Memory B cell (primary cell): ENCODE results near the gene BCOR.

ENCODE experiments used
- ATAC-seq: fragments of 150-1000 bp; cut with Tn5 transposase; 2 replicates; pipeline ENCODE4 v1.10.0; 2021; ENCODE audit warnings: low read depth, mild to moderate bottlenecking, moderate library complexity
- DNase-seq, 2 donors: peaks; one replicate each; pipeline ENCODE4 v3.0.0; 2022; ENCODE audit warnings: low spot score in 2 of 2
- H3K27ac Mint-ChIP-seq: one replicate; pipeline ENCODE4 v1.8.0; 2022; ENCODE audit warnings: mild to moderate bottlenecking, moderate library complexity, mixed read lengths
- H3K27me3 Mint-ChIP-seq: one replicate; pipeline ENCODE4 v1.8.0; 2022; ENCODE audit warnings: mixed read lengths
- H3K36me3 Mint-ChIP-seq: one replicate; pipeline ENCODE4 v1.8.0; 2022; ENCODE audit warnings: mild to moderate bottlenecking, mixed read lengths
- H3K4me1 Mint-ChIP-seq: one replicate; pipeline ENCODE4 v1.8.0; 2022; ENCODE audit warnings: mixed read lengths
- H3K4me3 Mint-ChIP-seq: one replicate; pipeline ENCODE4 v1.8.0; 2022; ENCODE audit warnings: mild to moderate bottlenecking, moderate library complexity, mixed read lengths
- H3K9me3 Mint-ChIP-seq: one replicate; pipeline ENCODE4 v1.8.0; 2022; ENCODE audit warnings: mixed read lengths

The BCOR gene

GRCh38 chrX:40035726-40036125 is 62.0 kb downstream of the BCOR start:
- Mint-ChIP-seq H3K4me1 (peaks cover 5% of the 10 kb centered on the region), H3K27me3 (no peaks in the 10 kb centered on the region), H3K36me3 (no peaks in the 10 kb centered on the region), H3K4me3 (no peak overlapping the region), H3K27ac (no peak overlapping the region), H3K9me3 (no peaks in the 10 kb centered on the region)
- DNase-seq (no peak), ATAC-seq (no peak)

- H3K4me1 Mint-ChIP-seq, result no peaks in the 10 kb centered on the region
- H3K4me3 Mint-ChIP-seq, result no peak overlapping the region
- no peak overlapping the region for H3K27ac Mint-ChIP-seq
- H3K27me3 Mint-ChIP-seq, result no peaks in the 10 kb centered on the region
- H3K36me3 Mint-ChIP-seq, result no peaks in the 10 kb centered on the region
- no peak for ATAC-seq
- no peak for DNase-seq
- H3K9me3 Mint-ChIP-seq, result no peaks in the 10 kb centered on the region
Measured at GRCh38 chrX:40031911-40032310, 65.8 kb downstream of the BCOR start.

GRCh38 chrX:40030205-40030604 is 67.6 kb downstream of the BCOR start:
- no peaks in the 10 kb centered on the region for H3K27me3 Mint-ChIP-seq
- no peaks in the 10 kb centered on the region for H3K9me3 Mint-ChIP-seq
- DNase-seq, result no peak
- H3K4me1 Mint-ChIP-seq, result no peaks in the 10 kb centered on the region
- H3K4me3 Mint-ChIP-seq, result no peak overlapping the region
- H3K36me3 Mint-ChIP-seq, result no peaks in the 10 kb centered on the region
- ATAC-seq, result no peak
- H3K27ac Mint-ChIP-seq, result no peak overlapping the region

GRCh38 chrX:40022421-40022820 is 75.3 kb downstream of the BCOR start:
- ATAC-seq, result no peak
- no peaks in the 10 kb centered on the region for H3K9me3 Mint-ChIP-seq
- peak overlapping the region; percentile 14 for H3K4me3 Mint-ChIP-seq
- H3K4me1 Mint-ChIP-seq, result peaks cover 5% of the 10 kb centered on the region
- no peaks in the 10 kb centered on the region for H3K36me3 Mint-ChIP-seq
- no peak for DNase-seq
- H3K27me3 Mint-ChIP-seq, result no peaks in the 10 kb centered on the region
- no peak overlapping the region for H3K27ac Mint-ChIP-seq

- no peak for DNase-seq
- H3K27ac Mint-ChIP-seq, result no peak overlapping the region
- ATAC-seq, result no peak
- no peaks in the 10 kb centered on the region for H3K9me3 Mint-ChIP-seq
- H3K4me3 Mint-ChIP-seq, result no peak overlapping the region
- peaks cover 5% of the 10 kb centered on the region for H3K4me1 Mint-ChIP-seq
- no peaks in the 10 kb centered on the region for H3K27me3 Mint-ChIP-seq
- no peaks in the 10 kb centered on the region for H3K36me3 Mint-ChIP-seq
Measured at GRCh38 chrX:40021647-40022046, 76.1 kb downstream of the BCOR start.

- peaks cover 5% of the 10 kb centered on the region for H3K4me1 Mint-ChIP-seq
- no peak overlapping the region for H3K4me3 Mint-ChIP-seq
- no peaks in the 10 kb centered on the region for H3K36me3 Mint-ChIP-seq
- no peaks in the 10 kb centered on the region for H3K27me3 Mint-ChIP-seq
- ATAC-seq (no peak), DNase-seq (no peak)
- H3K9me3 Mint-ChIP-seq, result no peaks in the 10 kb centered on the region
- H3K27ac Mint-ChIP-seq, result no peak overlapping the region
Measured at GRCh38 chrX:40019541-40019940, 78.2 kb downstream of the BCOR start.

GRCh38 chrX:40018041-40018440 is 79.7 kb downstream of the BCOR start:
- Mint-ChIP-seq H3K4me1 (peaks cover 5% of the 10 kb centered on the region), H3K27me3 (no peaks in the 10 kb centered on the region), H3K4me3 (no peak overlapping the region), H3K9me3 (no peaks in the 10 kb centered on the region), H3K27ac (no peak overlapping the region), H3K36me3 (no peaks in the 10 kb centered on the region)
- DNase-seq, result no peak
- no peak for ATAC-seq

GRCh38 chrX:40016749-40017148 is 81.0 kb downstream of the BCOR start:
- H3K27me3 Mint-ChIP-seq, result no peaks in the 10 kb centered on the region
- H3K9me3 Mint-ChIP-seq, result no peaks in the 10 kb centered on the region
- ATAC-seq (no peak), DNase-seq (no peak)
- H3K27ac Mint-ChIP-seq, result no peak overlapping the region
- H3K36me3 Mint-ChIP-seq, result no peaks in the 10 kb centered on the region
- H3K4me3 Mint-ChIP-seq, result no peak overlapping the region
- peaks cover 2% of the 10 kb centered on the region for H3K4me1 Mint-ChIP-seq

- DNase-seq, result no peak
- H3K4me3 Mint-ChIP-seq, result no peak overlapping the region
Measured at GRCh38 chrX:40015693-40016092, 82.1 kb downstream of the BCOR start.

GRCh38 chrX:40013266-40014195 is 84.2 kb downstream of the BCOR start:
- ATAC-seq, result peak; percentile 57
- Mint-ChIP-seq H3K27me3 (peaks cover 10% of the 10 kb centered on the region), H3K36me3 (no peaks in the 10 kb centered on the region), H3K27ac (no peak overlapping the region), H3K4me3 (peak overlapping the region; percentile 85), H3K4me1 (peaks cover 14% of the 10 kb centered on the region), H3K9me3 (no peaks in the 10 kb centered on the region)
- DNase-seq, result peak in 1 of 2 donors; percentile 42

More at GRCh38 chrX:40015693-40016092, 82.1 kb downstream of the BCOR start:
- Mint-ChIP-seq H3K27ac (no peak overlapping the region), H3K9me3 (no peaks in the 10 kb centered on the region), H3K4me1 (peaks cover 6% of the 10 kb centered on the region), H3K27me3 (peaks cover 4% of the 10 kb centered on the region), H3K36me3 (no peaks in the 10 kb centered on the region)
- no peak for ATAC-seq

- ATAC-seq, result peak; percentile 28
- no peak for DNase-seq
- no peaks in the 10 kb centered on the region for H3K9me3 Mint-ChIP-seq
- peaks cover 14% of the 10 kb centered on the region for H3K4me1 Mint-ChIP-seq
- peak overlapping the region; percentile 85 for H3K4me3 Mint-ChIP-seq
- H3K27me3 Mint-ChIP-seq, result peaks cover 10% of the 10 kb centered on the region
- H3K27ac Mint-ChIP-seq, result peak overlapping the region; percentile 45
- H3K36me3 Mint-ChIP-seq, result no peaks in the 10 kb centered on the region
Measured at GRCh38 chrX:40012868-40013265, 84.9 kb downstream of the BCOR start.

GRCh38 chrX:40012039-40012867 is 85.5 kb downstream of the BCOR start:
- peaks cover 10% of the 10 kb centered on the region for H3K27me3 Mint-ChIP-seq
- H3K36me3 Mint-ChIP-seq, result no peaks in the 10 kb centered on the region
- no peaks in the 10 kb centered on the region for H3K9me3 Mint-ChIP-seq
- DNase-seq (no peak), ATAC-seq (peak; percentile 21)
- peak overlapping the region; percentile 68 for H3K4me3 Mint-ChIP-seq
- peaks cover 14% of the 10 kb centered on the region for H3K4me1 Mint-ChIP-seq
- H3K27ac Mint-ChIP-seq, result peak overlapping the region; percentile 45

- no peaks in the 10 kb centered on the region for H3K36me3 Mint-ChIP-seq
- H3K9me3 Mint-ChIP-seq, result no peaks in the 10 kb centered on the region
- DNase-seq, result no peak
- no peak for ATAC-seq
- peaks cover 19% of the 10 kb centered on the region for H3K4me1 Mint-ChIP-seq
- no peak overlapping the region for H3K4me3 Mint-ChIP-seq
- H3K27ac Mint-ChIP-seq, result no peak overlapping the region
- peaks cover 10% of the 10 kb centered on the region for H3K27me3 Mint-ChIP-seq
Measured at GRCh38 chrX:40011322-40012038, 86.3 kb downstream of the BCOR start.
